ENCODE data around the gene MICALL2.

Gene MICALL2

DNA sequence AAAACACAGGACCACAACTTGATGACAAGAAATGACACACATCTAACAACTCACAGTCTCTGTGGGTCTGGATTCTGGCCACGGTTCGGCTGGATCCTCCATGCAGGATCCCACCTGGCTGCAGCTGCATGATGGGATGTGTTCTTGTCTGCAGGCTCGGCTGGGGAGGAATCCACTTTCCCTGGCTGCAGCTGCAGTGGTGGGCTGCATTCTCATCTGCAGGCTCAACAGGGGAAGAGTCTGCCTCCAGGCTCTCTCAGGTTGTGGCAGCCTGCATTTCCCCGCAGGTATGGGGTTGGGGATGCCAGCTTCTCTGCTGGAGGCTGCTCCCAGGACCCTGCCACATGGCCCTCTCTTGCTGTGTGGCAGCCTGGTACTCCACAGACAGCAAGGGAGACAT is 64.9 kb downstream of the MICALL2 start:
- no peak for DNase-seq (ENCODE audit: low read depth in 2 of 2)

DNA sequence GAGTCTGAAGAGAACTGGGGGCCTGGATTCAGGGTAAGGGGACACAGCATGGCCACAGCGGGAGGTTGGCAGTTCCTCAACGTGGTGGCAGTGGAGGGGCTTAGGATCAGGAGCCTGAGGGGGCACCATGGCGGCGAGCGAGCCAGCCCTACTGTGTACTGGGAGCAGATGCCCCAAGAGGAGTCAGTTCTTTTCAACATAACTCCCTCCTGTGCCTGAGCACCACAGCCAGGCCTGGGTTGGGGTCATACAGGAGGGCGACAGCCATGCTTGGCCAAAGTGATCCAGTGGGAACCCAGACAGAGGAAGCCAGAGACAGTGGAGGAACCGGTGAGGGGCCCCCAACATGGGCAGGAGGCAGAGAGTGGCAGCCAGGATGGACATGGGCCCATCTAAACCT is 65.8 kb downstream of the MICALL2 start:
- no peak for DNase-seq (ENCODE audit: low read depth in 2 of 2)

DNA sequence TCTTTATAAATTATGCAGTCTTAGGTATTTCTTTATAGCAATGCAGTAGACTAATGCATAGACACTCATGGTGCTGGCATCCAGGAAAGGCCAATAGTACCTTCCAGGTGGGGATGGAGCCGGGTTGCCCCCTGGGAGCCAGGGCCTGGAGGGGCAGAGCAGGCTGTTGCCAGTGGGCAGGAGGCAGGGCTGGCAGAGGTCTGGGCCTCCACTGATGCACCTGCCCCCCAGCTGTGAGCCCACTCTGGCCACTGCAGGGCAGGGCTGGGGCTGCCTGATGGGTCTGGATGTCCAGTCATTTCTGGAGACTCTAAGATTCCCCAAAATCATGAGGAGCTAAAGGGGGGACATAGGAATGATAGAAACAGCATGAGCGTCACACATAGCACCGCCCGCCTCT is 66.7 kb downstream of the MICALL2 start:
- no peak for DNase-seq (ENCODE audit: low read depth in 2 of 2)

DNA sequence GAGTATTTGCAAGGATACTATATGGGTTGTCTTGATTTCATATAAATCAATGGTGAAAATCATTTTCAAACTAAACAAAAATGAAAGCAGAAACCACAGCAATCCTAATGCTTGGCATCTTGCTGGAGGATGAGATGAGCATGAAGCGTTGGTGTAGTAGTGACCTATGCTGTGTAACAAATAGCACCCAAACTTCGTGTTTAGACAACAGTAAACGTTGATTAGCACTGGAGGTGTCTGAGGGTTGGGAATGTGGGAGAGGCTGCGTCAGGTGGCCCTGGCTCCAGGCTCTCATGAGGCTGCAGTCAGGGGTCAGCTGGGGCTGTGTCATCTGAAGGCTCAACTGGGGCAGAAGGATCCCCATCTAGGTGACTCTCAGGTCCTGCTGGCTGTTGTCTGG is 67.8 kb downstream of the MICALL2 start:
- DNase-seq (ENCODE audit: low read depth in 2 of 2): no peak

DNA sequence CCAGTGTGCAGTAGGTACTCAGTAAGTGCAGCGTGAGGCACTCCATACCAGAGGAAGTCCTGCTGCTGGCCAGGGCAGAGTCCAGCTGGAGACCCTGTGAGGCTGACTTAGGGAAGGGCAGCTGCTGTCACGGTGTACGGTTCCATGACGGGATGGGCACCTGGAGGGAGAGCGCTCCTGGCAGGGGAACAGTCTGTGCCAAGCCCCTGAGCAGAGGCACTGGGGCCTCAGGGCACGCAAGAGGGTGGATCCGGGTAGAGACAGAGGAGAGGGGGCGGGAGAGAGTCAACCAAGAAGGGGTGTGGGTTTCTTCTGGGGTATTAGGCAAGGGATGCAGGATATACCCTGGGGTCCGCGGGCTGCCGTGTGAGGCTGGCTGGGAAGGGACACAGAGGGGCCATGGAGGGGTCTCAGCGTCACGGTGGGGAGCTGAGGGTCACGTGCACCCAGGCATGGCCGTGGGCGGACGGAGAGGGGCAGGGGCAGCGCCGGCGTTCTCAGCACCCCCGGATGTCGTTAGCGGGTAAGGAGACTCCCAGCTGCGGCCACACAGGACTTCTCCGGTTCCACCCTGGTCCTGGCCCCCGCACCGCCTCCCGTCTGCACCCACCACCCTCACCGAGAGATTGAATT is 70.5 kb downstream of the MICALL2 start:
- no peak for DNase-seq (ENCODE audit: low read depth in 2 of 2)

DNA sequence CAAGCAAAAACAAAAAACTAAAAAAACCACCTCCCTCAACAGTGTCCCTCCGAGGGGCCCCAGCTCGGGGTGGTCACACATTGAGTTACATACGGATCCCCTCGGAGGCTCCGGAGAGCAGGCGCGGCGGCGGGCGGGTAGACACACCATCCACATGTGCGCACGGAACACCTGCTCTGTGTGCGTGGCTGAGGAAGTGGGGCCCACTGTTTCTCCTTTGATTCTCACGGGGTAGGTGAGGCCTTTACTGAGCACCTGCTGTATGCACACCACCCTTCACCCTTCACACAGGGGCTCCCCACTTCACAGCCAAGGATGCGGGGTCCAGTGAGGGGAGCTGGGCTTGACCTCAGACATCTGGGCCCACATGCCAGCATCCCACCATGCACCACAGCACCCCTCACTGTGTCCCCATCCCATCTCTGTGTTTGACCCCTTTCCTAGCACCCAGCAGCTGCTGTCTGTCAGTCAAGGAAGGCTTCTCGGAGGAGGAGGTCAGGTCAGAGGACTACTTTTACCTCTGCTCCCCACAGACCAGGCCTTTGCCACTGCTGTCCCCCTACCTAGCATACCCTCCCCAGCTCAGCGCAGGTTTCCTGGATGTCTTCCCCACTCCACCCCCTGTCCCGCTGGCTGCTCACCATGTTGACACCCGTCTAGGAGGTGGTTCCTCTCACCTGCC is 71.1 kb downstream of the MICALL2 start:
- no peak for DNase-seq (ENCODE audit: low read depth in 2 of 2)

DNA sequence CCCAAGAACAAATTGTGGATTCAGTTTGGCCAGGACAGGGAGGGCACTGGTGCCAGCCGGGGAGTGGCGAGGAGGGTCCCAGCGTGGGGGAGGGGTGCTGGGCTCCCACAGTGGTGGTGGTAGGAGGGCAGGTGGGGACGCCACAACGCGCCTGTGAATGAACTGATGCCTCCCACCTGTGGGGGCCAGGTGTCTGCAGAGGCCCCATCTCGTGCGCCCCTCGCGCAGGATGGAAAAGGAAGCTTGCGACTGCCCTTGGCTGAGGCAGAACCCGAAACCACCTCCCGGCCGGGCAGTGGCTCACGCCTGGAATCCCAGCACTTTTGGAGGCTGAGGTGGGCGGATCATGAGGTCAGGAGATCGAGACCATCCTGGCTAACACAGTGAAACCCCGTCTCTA is 72.0 kb downstream of the MICALL2 start:
- no peak for DNase-seq (ENCODE audit: low read depth in 2 of 2)

DNA sequence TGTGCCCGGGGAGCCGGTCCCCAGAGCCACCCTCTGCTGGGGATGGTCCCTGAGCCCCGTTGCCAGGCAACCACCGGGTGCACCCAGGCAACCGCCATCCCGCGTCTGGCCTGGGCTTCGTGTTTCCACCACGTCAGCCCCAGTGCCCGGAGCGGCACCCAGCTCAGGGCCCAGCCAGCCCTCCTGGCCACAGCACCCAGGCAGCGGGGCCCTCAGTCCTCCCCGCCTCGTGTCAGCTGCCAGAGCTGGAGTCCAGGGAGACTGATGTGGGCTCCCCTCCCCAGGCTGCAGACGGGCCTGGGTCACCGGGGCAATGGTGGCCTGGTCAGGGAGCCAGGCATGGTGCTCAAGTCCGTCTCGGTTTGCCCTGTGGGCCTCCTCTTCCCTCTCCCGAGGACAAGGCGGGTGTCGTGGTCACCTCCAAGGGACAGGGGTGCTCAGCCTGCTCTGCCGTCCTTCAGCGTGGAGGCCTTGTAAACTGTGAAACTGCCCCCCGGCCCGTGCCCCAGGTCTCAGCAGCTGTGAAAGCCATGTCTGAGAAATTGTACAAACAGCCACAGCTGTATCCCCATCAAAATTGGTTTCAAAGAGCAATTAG is 72.5 kb downstream of the MICALL2 start:
- DNase-seq (ENCODE audit: low read depth in 2 of 2): no peak

DNA sequence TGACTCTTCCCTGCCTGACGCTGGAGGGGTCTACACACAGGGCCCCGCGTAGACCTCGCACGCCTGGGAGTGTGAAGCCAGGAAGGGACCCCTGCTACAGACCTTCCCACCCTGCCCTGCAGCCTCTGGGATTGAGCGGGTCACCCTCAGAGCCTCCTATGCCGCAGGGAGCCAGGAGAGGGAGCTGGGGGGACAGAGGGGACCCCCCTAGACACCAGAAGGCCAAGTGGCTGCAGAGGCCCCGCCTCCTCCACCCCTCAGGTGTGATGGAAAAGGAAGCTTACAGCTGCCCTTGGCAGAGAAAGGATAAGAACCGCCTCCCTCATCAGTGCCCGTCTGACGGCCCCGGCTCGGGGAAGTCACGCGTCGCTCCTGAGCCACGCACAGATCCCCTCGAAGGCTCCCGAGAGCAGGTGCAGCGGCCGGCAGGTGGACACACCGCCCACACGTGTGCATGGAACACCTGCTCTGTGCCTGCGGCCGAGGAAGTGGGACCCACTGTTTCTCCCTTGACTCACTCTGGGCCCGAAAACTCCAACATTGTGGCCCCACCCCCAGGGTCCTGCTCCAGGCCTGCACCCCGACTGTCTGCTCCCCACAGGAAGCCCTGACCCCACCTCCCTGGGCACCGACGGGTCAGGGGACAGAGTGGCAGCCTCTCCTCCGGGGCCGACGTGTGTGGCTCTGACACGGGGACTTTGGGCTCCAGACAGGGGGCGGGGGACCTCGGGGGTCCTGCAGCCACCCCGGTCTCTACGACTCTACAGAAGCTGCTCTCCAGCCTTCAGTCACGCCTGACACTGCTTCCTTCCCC is 73.3 kb downstream of the MICALL2 start:
- no peak for DNase-seq (ENCODE audit: low read depth in 2 of 2)

DNA sequence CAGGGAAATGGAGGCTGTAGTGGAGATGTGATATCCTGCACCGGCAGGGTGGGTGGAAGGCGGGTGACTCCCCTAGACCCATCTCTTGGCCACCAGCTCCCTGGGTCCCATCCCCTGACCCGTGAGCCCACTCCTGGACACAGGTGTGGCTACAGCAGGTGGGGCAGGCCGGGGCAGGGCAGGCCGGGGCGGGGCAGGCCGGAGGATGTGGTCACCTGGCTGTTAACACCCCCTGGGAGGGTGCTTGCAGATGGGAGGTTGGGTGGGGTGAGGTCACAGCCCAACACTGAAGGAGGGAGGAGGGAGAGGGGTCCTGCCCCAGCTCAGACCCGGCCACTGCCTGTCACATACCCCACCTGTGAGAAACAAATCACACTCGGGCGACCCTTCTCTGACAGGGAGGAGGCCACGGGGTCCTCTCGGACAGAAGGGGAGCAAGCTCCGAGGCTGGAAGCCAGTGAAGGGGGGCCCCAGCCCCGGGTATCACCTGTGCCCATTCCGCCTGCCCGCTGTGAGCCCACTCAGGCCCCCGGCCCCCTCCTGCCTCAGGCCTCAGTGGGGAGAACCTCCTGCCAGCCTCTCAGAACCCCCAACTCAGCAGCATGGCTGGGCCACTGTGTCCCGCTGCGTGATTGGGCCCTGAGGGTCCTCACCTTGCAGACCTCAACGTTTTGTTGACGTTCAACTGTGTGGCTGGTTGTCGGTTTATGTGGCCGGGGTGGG is 74.0 kb downstream of the MICALL2 start:
- DNase-seq (ENCODE audit: low read depth in 2 of 2): no peak
